HCT116 (cell line): ENCODE data around the gene ENGASE. TPM values are rescaled to one million over a fixed set of nuclear protein-coding genes. Genes with fewer than 3 reads are reported as not detected.

Experiments
- ATAC-seq: fragments of 200-7000 bp; cut with Tn5 transposase; 2 replicates; pipeline ENCODE4 v1.9.1; 2020; ENCODE audit warnings: mild to moderate bottlenecking, moderate library complexity
- BruUV-seq: library from RNA; stranded (reverse); fragments of 400-500 nt; replicated peaks from 2 replicates; lab custom pipeline; 2021; lab: Mats Ljungman, UMichigan
- CTCF ChIA-PET: fragments of 300-600 bp; sonication (Branson Sonifier 250); formaldehyde crosslinking; loops from one replicate; lab custom pipeline; 2021; ENCODE audit warnings: antibody characterized with exemption; lab: Charles Lee
- POLR2A ChIA-PET: fragments of 300-600, 350-600 bp; sonication (Branson Sonifier 250); formaldehyde crosslinking; loops from one replicate; lab custom pipeline; 2021; ENCODE audit warnings: antibody characterized with exemption; lab: Charles Lee
- RAD21 ChIA-PET, 2 experiments: fragments of 300-600 bp; sonication (Branson Sonifier 250); formaldehyde crosslinking; loops; one replicate each; lab custom pipeline; 2023; ENCODE audit warnings: low total read pairs in 2 of 2; ENCODE audit not compliant: uncharacterized antibody in 2 of 2, unreplicated experiment in 2 of 2, low non-redundant PET in 1 of 2; lab: Charles Lee
- DNase-seq: peaks from one replicate; pipeline ENCODE4 v3.0.0-alpha.2; 2010; ENCODE audit warnings: low read depth, low spot score
- H2AFZ ChIP-seq: fragments of 200-600 bp; shearing (Covaris generic), sonication (generic); 2 replicates; pipeline ENCODE4 v1.6.1; 2017; ENCODE audit warnings: low read depth, mixed run types, mixed read lengths, antibody characterized with exemption, low read length; ENCODE audit not compliant: poor library complexity, severe bottlenecking
- H3K27ac ChIP-seq: 2 replicates; pipeline ENCODE4 v1.5.1; 2012; ENCODE audit warnings: low read depth, low read length
- H3K27me3 ChIP-seq: fragments of 200-600 bp; sonication (generic); 2 replicates; pipeline ENCODE4 v1.6.1; 2016; ENCODE audit warnings: mixed run types, low read length, mixed read lengths; ENCODE audit not compliant: insufficient read depth
- H3K36me3 ChIP-seq, 2 experiments: fragments of 200-500 bp in 1 of 2; fragments of 200-600 bp in 1 of 2; sonication (Bioruptor generic) in 1 of 2; sonication (generic) in 1 of 2; 2 replicates each; pipeline versions ENCODE4 v1.5.1 to v1.6.1; 2014 to 2016; ENCODE audit warnings: low read length in 2 of 2, inconsistent platforms in 1 of 2, mixed read lengths in 1 of 2, mixed run types in 1 of 2; ENCODE audit not compliant: insufficient read depth in 2 of 2, control insufficient read depth in 1 of 2
- H3K4me1 ChIP-seq, 2 experiments: fragments of 200-600 bp in 1 of 2; sonication (generic) in 1 of 2; 2 replicates each; pipeline versions ENCODE4 v1.5.1 to v1.6.1; 2012 to 2017; ENCODE audit warnings: low read length in 2 of 2, inconsistent platforms in 1 of 2, mild to moderate bottlenecking in 1 of 2, mixed read lengths in 1 of 2, mixed run types in 1 of 2, moderate library complexity in 1 of 2; ENCODE audit not compliant: insufficient read depth in 2 of 2, control insufficient read depth in 1 of 2
- H3K4me2 ChIP-seq: fragments of 200-600 bp; sonication (generic); 2 replicates; pipeline ENCODE4 v1.6.1; 2017; ENCODE audit warnings: mixed run types, low read length, mixed read lengths
- H3K4me3 ChIP-seq, 2 experiments: fragments of 200-600 bp in 1 of 2; sonication (generic) in 1 of 2; replicated peaks in 1 of 2; 2 replicates each; pipeline ENCODE4 v1.5.1; 2011 to 2016; ENCODE audit warnings: low read length in 2 of 2, control low read depth in 1 of 2, low read depth in 1 of 2, mild to moderate bottlenecking in 1 of 2, mixed read lengths in 1 of 2, mixed run types in 1 of 2
- H3K79me2 ChIP-seq: fragments of 200-600 bp; sonication (generic); 2 replicates; pipeline ENCODE4 v1.6.1; 2017; ENCODE audit warnings: mild to moderate bottlenecking, mixed run types, low read length, moderate library complexity, mixed read lengths; ENCODE audit not compliant: insufficient read depth
- H3K9ac ChIP-seq: fragments of 200-600 bp; sonication (generic); 2 replicates; pipeline ENCODE4 v1.6.1; 2016; ENCODE audit warnings: low read length, mixed read lengths
- H3K9me2 ChIP-seq: fragments of 200-600 bp; sonication (generic), shearing (Covaris generic); 2 replicates; pipeline ENCODE4 v1.6.1; 2017; ENCODE audit warnings: mixed run types, mild to moderate bottlenecking, moderate library complexity; ENCODE audit not compliant: insufficient read depth
- H3K9me3 ChIP-seq, 2 experiments: fragments of 200-500 bp in 1 of 2; fragments of 200-600 bp in 1 of 2; sonication (Bioruptor generic) in 1 of 2; sonication (generic) in 1 of 2; 2 replicates each; pipeline ENCODE4 v1.6.1; 2014 to 2017; ENCODE audit warnings: low read length in 2 of 2, mixed read lengths in 2 of 2, inconsistent platforms in 1 of 2, low read depth in 1 of 2, mild to moderate bottlenecking in 1 of 2, mixed run types in 1 of 2, moderate library complexity in 1 of 2; ENCODE audit not compliant: control insufficient read depth in 1 of 2, insufficient read depth in 1 of 2
- H4K20me1 ChIP-seq: fragments of 200-600 bp; sonication (generic), shearing (Covaris generic); 2 replicates; pipeline ENCODE4 v1.6.1; 2017; ENCODE audit warnings: mixed run types, mild to moderate bottlenecking, moderate library complexity; ENCODE audit not compliant: insufficient read depth
- CBX3 ChIP-seq: IDR thresholded peaks from 2 replicates; pipeline ENCODE4 v1.6.1; 2012; ENCODE audit warnings: low read depth
- EGR1 ChIP-seq: IDR thresholded peaks from 2 replicates; pipeline ENCODE4 v1.6.1; 2012; ENCODE audit warnings: low read depth
- ELF1 ChIP-seq: IDR thresholded peaks from 2 replicates; pipeline ENCODE4 v1.6.1; 2012; ENCODE audit warnings: low read depth, borderline replicate concordance
- EZH2 ChIP-seq: fragments of 200-600 bp; sonication (generic); IDR thresholded peaks from 2 replicates; pipeline ENCODE4 v1.6.1; 2017; ENCODE audit warnings: antibody characterized with exemption, mixed run types
- FOSL1 ChIP-seq: IDR thresholded peaks from 2 replicates; pipeline ENCODE4 v1.6.1; 2012; ENCODE audit warnings: low read depth
- JUND ChIP-seq: IDR thresholded peaks from 2 replicates; pipeline ENCODE4 v1.6.1; 2012
- POLR2A ChIP-seq: IDR thresholded peaks from 2 replicates; pipeline ENCODE4 v1.7.0; 2011; ENCODE audit warnings: borderline replicate concordance; ENCODE audit not compliant: insufficient read depth, insufficient read length; ENCODE audit errors: extremely low read depth
- SP1 ChIP-seq: IDR thresholded peaks from 2 replicates; pipeline ENCODE4 v1.6.1; 2012; ENCODE audit warnings: low read depth
- SRF ChIP-seq: IDR thresholded peaks from 2 replicates; pipeline ENCODE4 v1.6.1; 2012; ENCODE audit warnings: low read depth
- TCF7L2 ChIP-seq: IDR thresholded peaks from 2 replicates; pipeline ENCODE4 v1.7.0; 2011; ENCODE audit warnings: borderline replicate concordance, inconsistent platforms; ENCODE audit not compliant: insufficient read depth, insufficient read length; ENCODE audit errors: extremely low read depth
- ZFX ChIP-seq: fragments of 450-650 bp; IDR thresholded peaks from 2 replicates; pipeline ENCODE4 v1.6.1; 2017
- intact Hi-C: fragments of 100-400 bp; cut with micrococcal nuclease; formaldehyde crosslinking; loops from 2 replicates; pipeline ENCODE4 v1.10.0; 2022
- total RNA-seq: library from RNA; stranded (reverse); gene quantifications from one replicate; pipeline ENCODE4 v1.2.1, GENCODE V29; 2021; ENCODE audit not compliant: unreplicated experiment
- TF ChIP-seq, protein P1 (sequence below): IDR thresholded peaks from 2 replicates; pipeline ENCODE4 v1.6.1; 2012
- TF ChIP-seq, protein P2 (sequence below): IDR thresholded peaks from 2 replicates; pipeline ENCODE4 v1.6.1; 2012; ENCODE audit warnings: low read depth
- TF ChIP-seq, protein P3 (sequence below): IDR thresholded peaks from 2 replicates; pipeline ENCODE4 v1.6.1; 2011; ENCODE audit warnings: mild to moderate bottlenecking, low read length, moderate library complexity; ENCODE audit not compliant: insufficient replicate concordance; ENCODE audit errors: extremely low read depth

The ENGASE gene
- total RNA-seq, 1 experiment from 2014 or later = 54.2 TPM

DNA sequence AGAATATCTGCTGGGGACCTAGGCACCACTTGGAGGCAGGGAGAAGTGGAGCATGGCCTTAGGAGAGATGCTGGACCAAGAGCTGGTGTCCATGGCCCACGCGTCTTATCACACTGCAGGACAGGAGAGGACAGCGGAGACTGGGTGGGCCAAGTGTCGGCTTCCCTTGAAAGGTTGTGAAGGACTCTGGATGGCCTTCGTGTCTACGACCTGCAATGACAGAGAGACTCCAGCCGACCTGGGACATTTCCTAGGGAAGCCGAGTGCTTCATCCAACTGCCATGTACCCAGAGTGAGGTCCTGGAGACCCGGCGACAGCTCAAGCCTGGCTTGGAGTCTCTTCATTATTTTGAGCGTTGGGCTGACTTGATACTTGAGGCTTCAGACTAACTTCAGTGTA is 30.2 kb upstream of the ENGASE start:
- DNase-seq (no peak), ATAC-seq (no peak)
- H3K9me2 ChIP-seq = no peaks in the 10 kb centered on the region
- no TSS peak for BruUV-seq
- no peaks in the 10 kb centered on the region for H3K79me2 ChIP-seq
- H3K4me3 ChIP-seq = no peak overlapping the region
- no peaks in the 10 kb centered on the region for H3K36me3 ChIP-seq
- TF ChIP-seq CBX3 (no peak), JUND (no peak), ELF1 (no peak), EZH2 (no peak), POLR2A (no peak), TCF7L2 (no peak), ZFX (no peak), SRF (no peak), FOSL1 (no peak), EGR1 (no peak), SP1 (no peak)
- TF ChIP-seq, protein P1, sequence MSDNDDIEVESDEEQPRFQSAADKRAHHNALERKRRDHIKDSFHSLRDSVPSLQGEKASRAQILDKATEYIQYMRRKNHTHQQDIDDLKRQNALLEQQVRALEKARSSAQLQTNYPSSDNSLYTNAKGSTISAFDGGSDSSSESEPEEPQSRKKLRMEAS = no peak
- TF ChIP-seq, protein P2, sequence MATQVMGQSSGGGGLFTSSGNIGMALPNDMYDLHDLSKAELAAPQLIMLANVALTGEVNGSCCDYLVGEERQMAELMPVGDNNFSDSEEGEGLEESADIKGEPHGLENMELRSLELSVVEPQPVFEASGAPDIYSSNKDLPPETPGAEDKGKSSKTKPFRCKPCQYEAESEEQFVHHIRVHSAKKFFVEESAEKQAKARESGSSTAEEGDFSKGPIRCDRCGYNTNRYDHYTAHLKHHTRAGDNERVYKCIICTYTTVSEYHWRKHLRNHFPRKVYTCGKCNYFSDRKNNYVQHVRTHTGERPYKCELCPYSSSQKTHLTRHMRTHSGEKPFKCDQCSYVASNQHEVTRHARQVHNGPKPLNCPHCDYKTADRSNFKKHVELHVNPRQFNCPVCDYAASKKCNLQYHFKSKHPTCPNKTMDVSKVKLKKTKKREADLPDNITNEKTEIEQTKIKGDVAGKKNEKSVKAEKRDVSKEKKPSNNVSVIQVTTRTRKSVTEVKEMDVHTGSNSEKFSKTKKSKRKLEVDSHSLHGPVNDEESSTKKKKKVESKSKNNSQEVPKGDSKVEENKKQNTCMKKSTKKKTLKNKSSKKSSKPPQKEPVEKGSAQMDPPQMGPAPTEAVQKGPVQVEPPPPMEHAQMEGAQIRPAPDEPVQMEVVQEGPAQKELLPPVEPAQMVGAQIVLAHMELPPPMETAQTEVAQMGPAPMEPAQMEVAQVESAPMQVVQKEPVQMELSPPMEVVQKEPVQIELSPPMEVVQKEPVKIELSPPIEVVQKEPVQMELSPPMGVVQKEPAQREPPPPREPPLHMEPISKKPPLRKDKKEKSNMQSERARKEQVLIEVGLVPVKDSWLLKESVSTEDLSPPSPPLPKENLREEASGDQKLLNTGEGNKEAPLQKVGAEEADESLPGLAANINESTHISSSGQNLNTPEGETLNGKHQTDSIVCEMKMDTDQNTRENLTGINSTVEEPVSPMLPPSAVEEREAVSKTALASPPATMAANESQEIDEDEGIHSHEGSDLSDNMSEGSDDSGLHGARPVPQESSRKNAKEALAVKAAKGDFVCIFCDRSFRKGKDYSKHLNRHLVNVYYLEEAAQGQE = no peak
- TF ChIP-seq, protein P3, sequence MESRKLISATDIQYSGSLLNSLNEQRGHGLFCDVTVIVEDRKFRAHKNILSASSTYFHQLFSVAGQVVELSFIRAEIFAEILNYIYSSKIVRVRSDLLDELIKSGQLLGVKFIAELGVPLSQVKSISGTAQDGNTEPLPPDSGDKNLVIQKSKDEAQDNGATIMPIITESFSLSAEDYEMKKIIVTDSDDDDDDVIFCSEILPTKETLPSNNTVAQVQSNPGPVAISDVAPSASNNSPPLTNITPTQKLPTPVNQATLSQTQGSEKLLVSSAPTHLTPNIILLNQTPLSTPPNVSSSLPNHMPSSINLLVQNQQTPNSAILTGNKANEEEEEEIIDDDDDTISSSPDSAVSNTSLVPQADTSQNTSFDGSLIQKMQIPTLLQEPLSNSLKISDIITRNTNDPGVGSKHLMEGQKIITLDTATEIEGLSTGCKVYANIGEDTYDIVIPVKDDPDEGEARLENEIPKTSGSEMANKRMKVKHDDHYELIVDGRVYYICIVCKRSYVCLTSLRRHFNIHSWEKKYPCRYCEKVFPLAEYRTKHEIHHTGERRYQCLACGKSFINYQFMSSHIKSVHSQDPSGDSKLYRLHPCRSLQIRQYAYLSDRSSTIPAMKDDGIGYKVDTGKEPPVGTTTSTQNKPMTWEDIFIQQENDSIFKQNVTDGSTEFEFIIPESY = no peak
- intact Hi-C loops = no loop called here
- no peak overlapping the region for H2AFZ ChIP-seq
- H3K9ac ChIP-seq = no peak overlapping the region
- no peak overlapping the region for H3K4me2 ChIP-seq
- no peaks in the 10 kb centered on the region for H4K20me1 ChIP-seq
- H3K4me1 ChIP-seq = peaks cover 0 to 13% of the 10 kb centered on the region in 2 experiments; a peak in 3 of 4 replicates
- no peaks in the 10 kb centered on the region for H3K9me3 ChIP-seq
- H3K27ac ChIP-seq = no peak overlapping the region
- ChIA-PET RAD21 (no interaction called here), CTCF (interaction anchor here (1.0 to 3.2 kb wide), 7 partner anchors 8 to 348 kb away, joined by 4 to 44 read pairs (median 13); partner anchors contain the start of gene ENGASE), POLR2A (no interaction called here)
- no peaks in the 10 kb centered on the region for H3K27me3 ChIP-seq
